ENCODE measurements around the gene ZNF438.

ZNF438 gene

GRCh38 chr10:31025142-31025541 lies 6.5 kb downstream of the ZNF438 start:
- H3K4me3 ChIP-seq (ENCODE audit: low read length), result no peak overlapping the region
- TF ChIP-seq CTCF (IDR thresholded peaks at IDR 0.05; ENCODE audit: insufficient read depth, low read depth, low read length, missing control alignments), result no peak
- no peak for DNase-seq (ENCODE audit: low read depth)

GRCh38 chr10:31023558-31023957 lies 8.1 kb downstream of the ZNF438 start:
- no peak for TF ChIP-seq CTCF (IDR thresholded peaks at IDR 0.05; ENCODE audit: insufficient read depth, low read depth, low read length, missing control alignments)
- no peak for DNase-seq (ENCODE audit: low read depth)
- H3K4me3 ChIP-seq (ENCODE audit: low read length), result no peak overlapping the region

- TF ChIP-seq CTCF (IDR thresholded peaks at IDR 0.05; ENCODE audit: insufficient read depth, low read depth, low read length, missing control alignments), result no peak
- H3K4me3 ChIP-seq (ENCODE audit: low read length), result no peak overlapping the region
- no peak for DNase-seq (ENCODE audit: low read depth)
Observed at GRCh38 chr10:31020209-31020608, 11.5 kb downstream of the ZNF438 start.

GRCh38 chr10:31018962-31019361 lies 12.7 kb downstream of the ZNF438 start:
- no peak for TF ChIP-seq CTCF (IDR thresholded peaks at IDR 0.05; ENCODE audit: insufficient read depth, low read depth, low read length, missing control alignments)
- no peak overlapping the region for H3K4me3 ChIP-seq (ENCODE audit: low read length)
- DNase-seq (ENCODE audit: low read depth), result no peak

GRCh38 chr10:31018356-31018750 lies 13.3 kb downstream of the ZNF438 start:
- no peak for DNase-seq (ENCODE audit: low read depth)
- TF ChIP-seq CTCF (IDR thresholded peaks at IDR 0.05; ENCODE audit: insufficient read depth, low read depth, low read length, missing control alignments), result no peak
- no peak overlapping the region for H3K4me3 ChIP-seq (ENCODE audit: low read length)

- no peak for DNase-seq (ENCODE audit: low read depth)
Observed at GRCh38 chr10:31017534-31018355, 13.9 kb downstream of the ZNF438 start.

More at GRCh38 chr10:31017534-31018355, 13.9 kb downstream of the ZNF438 start:
- H3K4me3 ChIP-seq (ENCODE audit: low read length), result no peak overlapping the region
- no peak for TF ChIP-seq CTCF (IDR thresholded peaks at IDR 0.05; ENCODE audit: insufficient read depth, low read depth, low read length, missing control alignments)

Data from epithelial cell of esophagus (primary cell).